ENCODE data around the gene SP140L.

GRCh38 chr2:230325316-230326243, 1.4 kb upstream of the SP140L start:
- TF ChIP-seq CTCF (IDR thresholded peaks at IDR 0.05) = no peak
- TF ChIP-seq ZFX (IDR thresholded peaks at IDR 0.05; ENCODE audit: borderline replicate concordance) = no peak
